Mesothelial cell of epicardium (in vitro differentiated cells): Measurements from ENCODE around the gene PLGRKT. TPM values are rescaled to one million over a fixed set of nuclear protein-coding genes. Genes with fewer than 3 reads are reported as not detected.
"Not testable (repeated sequence)": the region's sequence is repeated elsewhere in the genome, so short reads cannot be mapped to it uniquely, and the experiment has no call there.

Experiments
- DNase-seq, 2 experiments: peaks; one replicate each; pipeline ENCODE4 v3.0.0; 2021; ENCODE audit warnings: low spot score in 2 of 2; ENCODE audit not compliant: unreplicated experiment in 2 of 2
- H3K27ac Mint-ChIP-seq: 2 replicates; pipeline ENCODE4 v1.8.0; 2021; ENCODE audit warnings: mixed read lengths
- H3K27me3 Mint-ChIP-seq: 2 replicates; pipeline ENCODE4 v1.8.0; 2021; ENCODE audit warnings: low read depth, mixed read lengths
- H3K36me3 Mint-ChIP-seq: 2 replicates; pipeline ENCODE4 v1.8.0; 2021; ENCODE audit warnings: mixed read lengths
- H3K4me1 Mint-ChIP-seq: 2 replicates; pipeline ENCODE4 v1.8.0; 2021; ENCODE audit warnings: mixed read lengths
- H3K4me3 Mint-ChIP-seq: 2 replicates; pipeline ENCODE4 v1.8.0; 2021; ENCODE audit warnings: mild to moderate bottlenecking, moderate library complexity, mixed read lengths
- H3K9me3 Mint-ChIP-seq: 2 replicates; pipeline ENCODE4 v1.8.0; 2021; ENCODE audit warnings: mixed read lengths
- total RNA-seq: library from RNA; stranded (reverse); gene quantifications from 3 replicates; pipeline ENCODE4 v1.2.1, GENCODE V29; 2021
- TF ChIP-seq, protein P1 (sequence below): fragments of 200-600 bp; sonication (generic); IDR thresholded peaks from one replicate; pipeline ENCODE4 v1.5.0; 2021; ENCODE audit warnings: antibody characterized with exemption; ENCODE audit not compliant: unreplicated experiment

The PLGRKT gene
- total RNA-seq, 1 donor from 2014 or later, result 19.6 TPM

DNA sequence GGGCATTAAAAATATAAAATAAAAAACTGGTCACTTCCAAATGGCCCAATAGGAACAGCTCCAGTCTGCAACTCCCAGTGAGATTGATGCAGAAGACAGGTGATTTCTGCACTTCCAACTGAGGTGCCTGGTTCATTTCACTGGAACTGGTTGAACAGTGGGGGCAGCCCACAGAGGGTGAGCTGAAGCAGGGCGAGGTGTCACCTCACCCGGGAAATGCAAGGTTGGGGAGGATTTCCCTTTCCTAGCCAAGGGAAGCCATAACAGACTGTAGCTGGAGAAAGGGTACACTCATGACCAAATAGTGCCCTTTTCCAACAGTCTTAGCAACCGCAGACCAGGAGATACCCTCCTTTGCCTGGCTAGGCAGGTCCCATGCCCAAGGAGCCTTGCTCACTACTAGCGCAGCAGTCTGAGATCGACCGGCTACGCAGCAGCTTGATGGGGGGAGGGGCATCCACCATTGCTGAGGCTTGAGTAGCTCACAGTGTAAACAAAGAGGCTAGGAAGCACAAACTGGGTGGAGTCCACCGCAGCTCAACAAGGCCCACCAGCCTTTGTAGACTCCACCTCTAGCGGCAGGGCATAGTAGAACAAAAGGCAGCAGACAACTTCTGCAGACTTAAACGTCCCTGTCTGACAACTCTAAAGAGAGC, 110.7 kb downstream of the PLGRKT start:
- Mint-ChIP-seq H3K27ac (no peak overlapping the region), H3K27me3 (no peaks in the 10 kb centered on the region), H3K4me1 (no peaks in the 10 kb centered on the region), H3K36me3 (peaks cover 20% of the 10 kb centered on the region), H3K9me3 (peaks cover 16% of the 10 kb centered on the region), H3K4me3 (no peak overlapping the region)
- TF ChIP-seq, protein P1, sequence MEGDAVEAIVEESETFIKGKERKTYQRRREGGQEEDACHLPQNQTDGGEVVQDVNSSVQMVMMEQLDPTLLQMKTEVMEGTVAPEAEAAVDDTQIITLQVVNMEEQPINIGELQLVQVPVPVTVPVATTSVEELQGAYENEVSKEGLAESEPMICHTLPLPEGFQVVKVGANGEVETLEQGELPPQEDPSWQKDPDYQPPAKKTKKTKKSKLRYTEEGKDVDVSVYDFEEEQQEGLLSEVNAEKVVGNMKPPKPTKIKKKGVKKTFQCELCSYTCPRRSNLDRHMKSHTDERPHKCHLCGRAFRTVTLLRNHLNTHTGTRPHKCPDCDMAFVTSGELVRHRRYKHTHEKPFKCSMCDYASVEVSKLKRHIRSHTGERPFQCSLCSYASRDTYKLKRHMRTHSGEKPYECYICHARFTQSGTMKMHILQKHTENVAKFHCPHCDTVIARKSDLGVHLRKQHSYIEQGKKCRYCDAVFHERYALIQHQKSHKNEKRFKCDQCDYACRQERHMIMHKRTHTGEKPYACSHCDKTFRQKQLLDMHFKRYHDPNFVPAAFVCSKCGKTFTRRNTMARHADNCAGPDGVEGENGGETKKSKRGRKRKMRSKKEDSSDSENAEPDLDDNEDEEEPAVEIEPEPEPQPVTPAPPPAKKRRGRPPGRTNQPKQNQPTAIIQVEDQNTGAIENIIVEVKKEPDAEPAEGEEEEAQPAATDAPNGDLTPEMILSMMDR, result no peak
- DNase-seq, result no peak

DNA sequence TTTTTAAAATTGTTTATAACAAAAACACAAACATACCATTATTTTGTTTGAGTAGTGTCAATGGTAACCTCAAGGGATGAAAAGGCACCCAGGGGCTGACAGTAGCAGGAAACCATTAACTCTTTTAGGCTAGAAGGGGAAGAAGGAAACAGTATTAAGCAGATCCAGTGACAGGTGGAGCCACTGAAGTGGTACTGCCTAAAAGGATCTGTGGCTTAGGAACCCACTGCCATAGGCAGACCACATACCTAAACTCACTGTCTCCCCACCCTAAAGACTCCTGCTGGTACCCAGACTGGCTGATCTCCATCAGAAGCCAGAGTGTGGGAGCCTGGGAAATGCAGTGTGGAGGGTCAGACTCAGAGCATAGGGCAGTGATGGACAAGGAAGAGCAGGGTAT, 111.5 kb downstream of the PLGRKT start:
- Mint-ChIP-seq H3K27me3 (no peaks in the 10 kb centered on the region), H3K27ac (no peak overlapping the region), H3K4me3 (no peak overlapping the region), H3K36me3 (peaks cover 20% of the 10 kb centered on the region), H3K4me1 (no peaks in the 10 kb centered on the region), H3K9me3 (peaks cover 16% of the 10 kb centered on the region)
- TF ChIP-seq, protein P1, result no peak
- no peak for DNase-seq

DNA sequence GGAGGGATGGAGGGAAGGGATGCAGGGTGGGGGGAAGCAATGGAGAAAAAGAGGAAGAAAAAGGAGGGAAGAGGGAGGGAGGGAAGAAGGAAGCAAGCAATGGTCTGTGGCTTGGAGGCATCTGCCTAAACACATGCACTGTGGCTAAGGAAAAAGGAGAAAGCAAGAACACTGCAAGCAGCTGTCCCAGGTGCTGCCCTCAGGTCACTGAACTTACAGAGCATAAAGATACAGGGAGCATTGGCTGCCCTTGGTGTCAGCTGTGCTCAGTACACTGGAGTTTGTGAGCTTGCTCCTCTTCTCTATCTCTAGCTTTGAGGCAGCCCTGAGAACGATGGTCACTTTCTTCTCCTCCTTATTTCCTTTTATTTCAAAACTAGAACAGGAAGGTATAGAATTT, 116.1 kb downstream of the PLGRKT start:
- not testable (repeated sequence) for H3K27ac Mint-ChIP-seq, H3K27me3 Mint-ChIP-seq, H3K9me3 Mint-ChIP-seq, H3K36me3 Mint-ChIP-seq, H3K4me1 Mint-ChIP-seq, DNase-seq, H3K4me3 Mint-ChIP-seq

DNA sequence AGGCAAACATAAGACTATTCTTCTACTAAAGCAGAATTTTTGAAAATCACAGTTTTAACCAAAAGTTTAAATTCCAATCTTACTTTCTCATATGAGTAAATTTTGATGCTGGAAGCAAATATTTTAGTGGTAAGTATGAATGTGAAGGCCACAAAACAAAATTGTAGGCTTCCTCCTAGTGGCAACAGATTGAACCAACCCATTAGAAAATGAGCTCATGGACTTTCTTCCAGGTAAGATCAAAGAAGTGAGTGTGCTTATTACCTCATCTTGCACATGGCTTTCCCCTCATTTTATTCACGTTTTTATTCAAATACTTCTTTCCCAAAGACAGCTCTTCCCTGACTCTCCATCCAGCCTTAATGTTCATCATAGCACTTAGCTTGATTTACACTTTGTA, 116.7 kb downstream of the PLGRKT start:
- Mint-ChIP-seq H3K4me1 (no peaks in the 10 kb centered on the region), H3K9me3 (peaks cover 5% of the 10 kb centered on the region), H3K27me3 (no peaks in the 10 kb centered on the region), H3K4me3 (no peak overlapping the region), H3K36me3 (peaks cover 4% of the 10 kb centered on the region), H3K27ac (no peak overlapping the region)
- DNase-seq, result no peak
- TF ChIP-seq, protein P1, result no peak

DNA sequence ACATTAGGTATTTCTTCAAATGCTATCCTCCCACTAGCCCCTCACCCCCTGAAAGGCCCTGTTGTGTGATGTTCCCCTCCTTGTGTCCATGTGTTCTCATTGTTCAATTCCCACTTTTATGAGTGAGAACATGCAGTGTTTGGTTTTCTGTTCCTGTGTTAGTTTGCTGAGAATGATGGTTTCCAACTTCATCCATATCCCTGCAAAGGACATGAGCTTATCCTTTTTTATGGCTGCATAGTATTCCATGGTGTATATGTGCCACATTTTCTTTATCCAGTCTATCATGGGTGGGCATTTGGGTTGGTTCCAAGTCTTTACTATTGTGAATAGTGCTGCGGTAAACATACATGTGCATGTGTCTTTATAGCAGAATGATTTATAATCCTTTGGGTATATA, 121.3 kb downstream of the PLGRKT start:
- H3K27ac Mint-ChIP-seq, H3K4me1 Mint-ChIP-seq, DNase-seq, H3K27me3 Mint-ChIP-seq, H3K4me3 Mint-ChIP-seq: not testable (repeated sequence)
- Mint-ChIP-seq H3K9me3 (peaks cover 16% of the 10 kb centered on the region), H3K36me3 (peaks cover 14% of the 10 kb centered on the region)

DNA sequence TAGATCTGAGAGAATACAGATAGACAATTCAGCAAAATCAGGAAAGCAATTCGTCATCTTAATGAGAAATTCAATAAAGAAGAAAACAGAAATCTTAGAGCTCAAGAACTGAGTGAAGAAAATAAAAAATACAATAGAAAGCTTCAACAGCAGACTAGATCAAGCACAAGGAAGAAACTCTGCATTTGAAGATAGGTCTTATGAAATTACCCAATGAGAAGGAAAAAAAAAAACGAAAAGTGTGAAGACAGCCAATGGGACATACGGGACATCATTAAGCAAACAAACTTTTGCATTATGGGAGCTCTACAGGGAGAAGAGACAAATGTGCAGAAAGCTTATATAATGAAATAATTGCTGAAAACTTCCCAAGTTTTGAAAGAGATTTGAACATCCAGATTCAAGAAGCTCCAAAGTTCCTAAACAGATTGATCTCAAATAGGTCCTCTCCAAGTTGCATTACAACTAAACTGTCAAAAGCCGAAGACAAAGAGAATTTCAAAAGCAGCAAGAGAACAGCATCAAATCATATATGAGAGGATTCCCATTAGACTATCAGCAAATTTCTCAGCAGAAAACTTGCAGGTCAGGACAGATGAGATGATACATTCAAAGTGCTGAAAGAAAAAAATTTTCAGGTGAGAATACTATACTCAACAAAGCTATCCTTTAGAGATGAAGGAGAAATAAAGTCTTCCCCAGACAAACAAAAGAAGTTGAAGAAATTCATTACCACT, 122.4 kb downstream of the PLGRKT start:
- H3K36me3 Mint-ChIP-seq, result peaks cover 14% of the 10 kb centered on the region
- H3K9me3 Mint-ChIP-seq, result peaks cover 16% of the 10 kb centered on the region
- H3K27ac Mint-ChIP-seq, result no peak overlapping the region
- H3K27me3 Mint-ChIP-seq, result no peaks in the 10 kb centered on the region
- H3K4me1 Mint-ChIP-seq, result no peaks in the 10 kb centered on the region
- TF ChIP-seq, protein P1, result no peak
- DNase-seq, result no peak
- no peak overlapping the region for H3K4me3 Mint-ChIP-seq
